K562 (cell line): ENCODE measurements around the gene MRPS5. TPM values are rescaled to one million over a fixed set of nuclear protein-coding genes. Genes with fewer than 3 reads are reported as not detected.

Experiments used
- ATF3 ChIP-seq, 2 experiments: fragments of 450-650 bp in 1 of 2; sonication (generic) in 1 of 2; formaldehyde crosslinking in 1 of 2; IDR thresholded peaks in 1 of 2; conservative IDR thresholded peaks in 1 of 2; 2 replicates each; pipeline versions ENCODE4 v1.6.1 to v1.8.1; 2016 to 2023; ENCODE audit warnings: mild to moderate bottlenecking in 2 of 2, moderate library complexity in 2 of 2, inconsistent platforms in 1 of 2, missing genetic modification reagents in 1 of 2
- BRF2 ChIP-seq: IDR thresholded peaks from 3 replicates; pipeline ENCODE4 v1.6.1; 2011; ENCODE audit warnings: borderline replicate concordance, mild to moderate bottlenecking; ENCODE audit not compliant: insufficient read length, insufficient read depth
- E2F4 ChIP-seq: sonication (generic); formaldehyde crosslinking; IDR thresholded peaks from 2 replicates; pipeline ENCODE4 v1.8.0; 2022; ENCODE audit warnings: mild to moderate bottlenecking, low read depth, missing genetic modification reagents
- EWSR1 ChIP-seq: fragments of 450-650 bp; IDR thresholded peaks from 2 replicates; pipeline ENCODE4 v1.6.1; 2018; ENCODE audit warnings: borderline replicate concordance, mild to moderate bottlenecking, low read depth, moderate library complexity; ENCODE audit not compliant: partially characterized antibody
- FOXK2 ChIP-seq, 2 experiments: fragments of 450-650 bp; IDR thresholded peaks in 1 of 2; conservative IDR thresholded peaks in 1 of 2; 2 replicates each; pipeline ENCODE4 v1.6.1; 2016; ENCODE audit warnings: low read depth in 2 of 2, mild to moderate bottlenecking in 1 of 2
- GMEB1 ChIP-seq: fragments of 250-450 bp; sonication (Bioruptor Pico); IDR thresholded peaks from 2 replicates; pipeline ENCODE4 v1.4.0; 2020; ENCODE audit warnings: mild to moderate bottlenecking
- GTF2F1 ChIP-seq: IDR thresholded peaks from 2 replicates; pipeline ENCODE4 v1.6.1; 2011; ENCODE audit warnings: low read depth, low read length, improper control_type of control experiment
- ID3 ChIP-seq, 2 experiments: fragments of 250-450 bp in 1 of 2; fragments of 450-650 bp in 1 of 2; sonication (Bioruptor Pico) in 1 of 2; IDR thresholded peaks; 2 replicates each; pipeline versions ENCODE4 v1.6.1 to v1.8.0; 2016 to 2021; ENCODE audit warnings: mild to moderate bottlenecking in 2 of 2, moderate library complexity in 2 of 2, missing compliant biosample characterization in 1 of 2, missing genetic modification characterization in 1 of 2
- VEZF1 ChIP-seq: fragments of 200-800 bp; sonication (Bioruptor generic); IDR thresholded peaks from 2 replicates; pipeline ENCODE4 v1.6.1; 2017; ENCODE audit warnings: missing genetic modification characterization, missing compliant biosample characterization
- XRCC5 ChIP-seq: fragments of 200-400 bp; formaldehyde crosslinking; IDR thresholded peaks from 2 replicates; pipeline ENCODE4 v1.6.1; 2017; ENCODE audit warnings: low read depth, mild to moderate bottlenecking, low read length
- YBX1 ChIP-seq: fragments of 450-650 bp; IDR thresholded peaks from 2 replicates; pipeline ENCODE4 v1.7.1; 2016; ENCODE audit warnings: mild to moderate bottlenecking
- ZBTB12 ChIP-seq: fragments of 250-450 bp; sonication (Bioruptor Pico); IDR thresholded peaks from 2 replicates; pipeline ENCODE4 v1.4.0; 2020
- ZFP36 ChIP-seq: fragments of 150-350 bp; IDR thresholded peaks from 2 replicates; pipeline ENCODE4 v1.6.1; 2018; ENCODE audit warnings: low read length, low read depth; ENCODE audit not compliant: partially characterized antibody
- ZNF24 ChIP-seq: fragments of 450-650 bp; IDR thresholded peaks from 2 replicates; pipeline ENCODE4 v1.6.1; 2016
- ZNF282 ChIP-seq: sonication (generic); formaldehyde crosslinking; IDR thresholded peaks from 2 replicates; pipeline ENCODE4 v1.8.1; 2023; ENCODE audit warnings: missing genetic modification reagents
- ZNF436 ChIP-seq: fragments of 250-450, 450-650 bp; sonication (Bioruptor Pico); formaldehyde crosslinking; IDR thresholded peaks from 2 replicates; pipeline ENCODE4 v1.7.0; 2020; ENCODE audit warnings: mild to moderate bottlenecking
- polyA plus RNA-seq, 8 experiments: library from polyadenylated mRNA; depleted of rRNA in 4 of 8; stranded (reverse) in 5 of 8; unstranded in 3 of 8; fragments of >200 nt; fragmentation: Nextera tagmentation in 2 of 8; fragmentation: Illumina TruSeq in 1 of 8; extraction: Ambion mirVana in 2 of 8; extraction: Trizol in 1 of 8; gene quantifications; 2 replicates each; pipeline versions ENCODE4 v1.2.1 to v1.2.3, GENCODE V29; 2011 to 2014; ENCODE audit warnings: inconsistent platforms in 1 of 8, missing spikeins in 1 of 8
- total RNA-seq, 7 experiments: library from RNA; depleted of rRNA in 6 of 7; stranded (reverse); fragments of >200 nt in 6 of 7; fragmentation: Illumina TruSeq in 2 of 7; extraction: Trizol in 2 of 7; gene quantifications; 2 replicates each; pipeline versions ENCODE4 v1.2.1 to v1.2.3, GENCODE V29; 2011 to 2021; ENCODE audit warnings: low replicate concordance in 1 of 7

MRPS5 gene
- total and polyA plus RNA-seq, 9 of the 15 experiments (the other 6 are each of a cell fraction or from before 2014, with no cell fraction given) = 85.0 to 162 (median 118) TPM

GRCh38 chr2:95166065-95166763 lies 44.6 kb upstream of the MRPS5 start (continued):
- TF ChIP-seq ZBTB12 = no peak
- no peak for TF ChIP-seq ZNF24
- TF ChIP-seq GTF2F1 = no peak
- no peak for TF ChIP-seq XRCC5
- TF ChIP-seq ZNF282 (CRISPR knock-in tag) = no peak
- TF ChIP-seq YBX1 = no peak
- no peak for TF ChIP-seq E2F4 (CRISPR knock-in tag)
- no peak for TF ChIP-seq BRF2
- no peak for TF ChIP-seq ID3 (CRISPR knock-in tag; IDR thresholded peaks at IDR 0.05)
- TF ChIP-seq ID3 (tag; IDR thresholded peaks at IDR 0.05) = no peak
- peak; percentile 76 for TF ChIP-seq ZNF436 (CRISPR knock-in tag)
- TF ChIP-seq VEZF1 (CRISPR knock-in tag) = peak; percentile 32; the same call in 1 of the 2 replicates
- TF ChIP-seq ZFP36 = peak; percentile 98
- TF ChIP-seq FOXK2 (conservative IDR thresholded peaks at IDR 0.05 in 1 of 2, IDR thresholded peaks at IDR 0.05 in 1 of 2; ENCODE audit: low read depth in 2 of 2) = no peak
- no peak for TF ChIP-seq GMEB1
- no peak for TF ChIP-seq ATF3 (IDR thresholded peaks at IDR 0.05)
- no peak for TF ChIP-seq ATF3 (CRISPR knock-in tag; conservative IDR thresholded peaks at IDR 0.05)
- TF ChIP-seq EWSR1 = no peak
